Upper lobe of right lung (tissue), 1 donor: ENCODE measurements around the gene OR4F6. TPM values are rescaled to one million over a fixed set of nuclear protein-coding genes. Genes with fewer than 3 reads are reported as not detected.
A peak's percentile ranks its signal among the peaks of the same experiment; 100 is the strongest.
"Not testable (repeated sequence)": the region's sequence is repeated elsewhere in the genome, so short reads cannot be mapped to it uniquely, and the experiment has no call there.

ENCODE experiments used
- ATAC-seq: fragments of 200-7000 bp; cut with Tn5 transposase; one replicate; pipeline ENCODE4 v1.9.1; 2020; ENCODE audit warnings: mild to moderate bottlenecking, moderate library complexity
- DNase-seq: peaks from one replicate; pipeline ENCODE4 v3.0.0-alpha.2; 2020
- H3K27ac ChIP-seq: fragments of 200-600 bp; one replicate; pipeline ENCODE4 v1.8.0; 2022
- H3K27me3 ChIP-seq: fragments of 200-600 bp; one replicate; pipeline ENCODE4 v1.8.0; 2022; ENCODE audit warnings: mild to moderate bottlenecking
- H3K36me3 ChIP-seq: fragments of 200-600 bp; one replicate; pipeline ENCODE4 v1.8.0; 2022
- H3K4me1 ChIP-seq: fragments of 200-600 bp; one replicate; pipeline ENCODE4 v1.8.0; 2022
- H3K4me3 ChIP-seq: fragments of 200-600 bp; one replicate; pipeline ENCODE4 v1.8.0; 2022; ENCODE audit warnings: mild to moderate bottlenecking
- H3K9me3 ChIP-seq: fragments of 200-600 bp; one replicate; pipeline ENCODE4 v1.8.0; 2022
- CTCF ChIP-seq: fragments of 200-600 bp; IDR thresholded peaks from one replicate; pipeline ENCODE4 v1.8.0; 2022; ENCODE audit warnings: antibody characterized with exemption
- intact Hi-C: fragments of 100-400 bp; cut with DNase I; formaldehyde crosslinking; loops from one replicate; pipeline ENCODE4 v1.11.0; 2022
- long read RNA-seq: library from polyadenylated mRNA; unstranded; transcript quantifications from one replicate; pipeline ENCODE4 v2.0.0, GENCODE V29; 2021
- total RNA-seq: library from RNA; stranded (reverse); fragmentation: NEBNext Ultra II Directional; extraction: Animal tissue kit (Norgen Biotek cat#: 25700); gene quantifications from one replicate; pipeline ENCODE4 v1.2.1, GENCODE V29; 2021
- donor health status: DM: no; HTN: yes; CAD: no; lungs with severe emphysema.

Gene OR4F6, protein sequence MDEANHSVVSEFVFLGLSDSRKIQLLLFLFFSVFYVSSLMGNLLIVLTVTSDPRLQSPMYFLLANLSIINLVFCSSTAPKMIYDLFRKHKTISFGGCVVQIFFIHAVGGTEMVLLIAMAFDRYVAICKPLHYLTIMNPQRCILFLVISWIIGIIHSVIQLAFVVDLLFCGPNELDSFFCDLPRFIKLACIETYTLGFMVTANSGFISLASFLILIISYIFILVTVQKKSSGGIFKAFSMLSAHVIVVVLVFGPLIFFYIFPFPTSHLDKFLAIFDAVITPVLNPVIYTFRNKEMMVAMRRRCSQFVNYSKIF
- not detected for total RNA-seq
- long read RNA-seq: 0 reads

DNA sequence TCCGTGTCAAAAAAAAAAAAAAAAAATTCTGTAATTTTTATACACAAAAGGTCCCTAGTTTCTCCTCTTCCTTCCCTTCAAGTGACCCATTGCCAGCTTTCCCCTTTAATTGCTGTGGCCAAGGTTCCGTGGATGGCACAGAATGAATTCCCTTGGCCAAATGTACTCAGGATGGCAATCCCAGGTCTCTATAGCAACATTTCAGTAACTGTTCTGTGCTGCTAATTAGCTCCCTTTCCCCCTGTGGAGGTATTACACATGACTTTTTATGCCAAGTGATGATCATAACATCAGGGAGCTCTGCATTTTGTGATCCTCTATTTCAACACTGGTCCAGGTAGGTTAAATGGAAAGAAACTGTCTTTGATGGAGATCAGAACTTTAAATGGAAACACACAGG lies at the start of gene OR4F6:
TSS of gene OR4F6 (plus strand) at position 301 of the 400 bp plus-strand sequence. CDS start 2,211 bp downstream, outside the sequence.
- ATAC-seq: no peak
- no peak for DNase-seq
- intact Hi-C loops: no loop called here
- Histone ChIP-seq H3K4me3 (no peak within 1 kb of the TSS), H3K4me1 (no peaks in the 10 kb centered on the region), H3K36me3 (no peaks in the 10 kb centered on the region), H3K27ac (no peak within 1 kb of the TSS), H3K9me3 (no peaks in the 10 kb centered on the region), H3K27me3 (no peaks in the 10 kb centered on the region)
- no peak for TF ChIP-seq CTCF

DNA sequence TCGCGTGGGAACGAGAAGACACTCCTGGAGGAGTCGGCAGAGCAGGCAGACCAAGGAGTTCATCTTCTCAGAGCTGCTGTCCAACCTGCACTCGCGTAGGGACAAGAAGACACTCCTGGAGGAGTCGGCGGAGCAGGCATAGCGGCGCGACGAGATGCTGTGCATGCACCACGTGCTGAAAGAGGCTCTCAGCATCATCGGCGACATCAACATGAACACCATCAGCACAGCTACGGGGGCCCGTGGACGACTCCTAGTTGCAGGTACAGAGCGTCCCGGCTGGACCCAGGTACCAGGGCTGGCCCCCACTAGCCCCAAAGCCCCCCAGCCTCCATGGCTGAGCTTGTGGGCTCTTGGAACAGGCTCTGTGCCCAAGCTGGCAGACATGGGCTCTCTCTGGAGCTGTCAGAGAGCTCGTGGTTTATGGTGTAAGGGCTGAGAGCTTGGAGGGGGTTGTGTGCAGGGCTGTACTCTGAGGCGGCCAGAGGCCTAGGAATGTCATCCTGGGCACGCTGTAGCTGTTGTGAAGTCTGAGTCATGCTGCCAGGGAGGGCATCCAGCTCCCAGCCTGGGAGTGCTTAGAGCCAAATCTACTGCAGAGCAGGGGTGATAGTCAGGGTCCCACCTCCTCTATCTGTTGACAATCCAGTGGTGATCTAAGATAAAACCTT lies 38.5 kb upstream of the OR4F6 start:
- H3K9me3 ChIP-seq, ATAC-seq, DNase-seq, intact Hi-C loops, H3K4me1 ChIP-seq, H3K27me3 ChIP-seq, H3K27ac ChIP-seq, H3K36me3 ChIP-seq, H3K4me3 ChIP-seq: not testable (repeated sequence)

GRCh38 chr15:101765340-101765671 lies 38.0 kb upstream of the OR4F6 start:
- DNase-seq, H3K9me3 ChIP-seq, H3K27ac ChIP-seq, intact Hi-C loops, H3K36me3 ChIP-seq, H3K4me3 ChIP-seq, H3K27me3 ChIP-seq, ATAC-seq, H3K4me1 ChIP-seq: not testable (repeated sequence)

GRCh38 chr15:101765772-101766456 lies 37.4 kb upstream of the OR4F6 start:
- H3K4me1 ChIP-seq: no peaks in the 10 kb centered on the region
- H3K36me3 ChIP-seq: no peaks in the 10 kb centered on the region
- peak; percentile 25 for ATAC-seq
- H3K27me3 ChIP-seq: no peaks in the 10 kb centered on the region
- H3K9me3 ChIP-seq: no peaks in the 10 kb centered on the region
- DNase-seq: no peak
- no peak for TF ChIP-seq CTCF
- H3K27ac ChIP-seq: no peak overlapping the region
- intact Hi-C loops: no loop called here
- no peak overlapping the region for H3K4me3 ChIP-seq

GRCh38 chr15:101767083-101767640 lies 36.1 kb upstream of the OR4F6 start:
- H3K4me1 ChIP-seq, H3K27ac ChIP-seq, H3K27me3 ChIP-seq, ATAC-seq, DNase-seq, H3K36me3 ChIP-seq, H3K9me3 ChIP-seq, intact Hi-C loops, H3K4me3 ChIP-seq: not testable (repeated sequence)

- TF ChIP-seq CTCF: no peak
- ATAC-seq (no peak), DNase-seq (no peak)
- Histone ChIP-seq H3K4me1 (no peaks in the 10 kb centered on the region), H3K27ac (no peak overlapping the region), H3K27me3 (no peaks in the 10 kb centered on the region), H3K4me3 (no peak overlapping the region), H3K9me3 (no peaks in the 10 kb centered on the region), H3K36me3 (no peaks in the 10 kb centered on the region)
- intact Hi-C loops: no loop called here
Measured at GRCh38 chr15:101772921-101773320, 30.4 kb upstream of the OR4F6 start.
